Activated naive CD8-positive, alpha-beta T cell treated with anti-CD3 and anti-CD28 coated beads, Interleukin-2, amount 10 ng/mL, durations not matched to agents 7 days and 5 days (primary cell): ENCODE results near the gene AMACR. TPM values are rescaled to one million over a fixed set of nuclear protein-coding genes. Genes with fewer than 3 reads are reported as not detected.
"Not testable (repeated sequence)": the region's sequence is repeated elsewhere in the genome, so short reads cannot be mapped to it uniquely, and the experiment has no call there.

Source experiments
- ATAC-seq: fragments of 150-1000 bp; cut with Tn5 transposase; one replicate; pipeline ENCODE4 v1.10.0; 2021; ENCODE audit warnings: low read depth, moderate library complexity
- POLR2A ChIA-PET: fragments of 350-600 bp; sonication (Branson Sonifier 250); formaldehyde crosslinking; loops from one replicate; lab custom pipeline; 2021; ENCODE audit warnings: antibody characterized with exemption; lab: Charles Lee
- DNase-seq: peaks from one replicate; pipeline ENCODE4 v3.0.0; 2021
- H3K27ac Mint-ChIP-seq: one replicate; pipeline ENCODE4 v1.8.0; 2022; ENCODE audit warnings: mild to moderate bottlenecking, mixed read lengths
- H3K27me3 Mint-ChIP-seq: one replicate; pipeline ENCODE4 v1.8.0; 2022; ENCODE audit warnings: mild to moderate bottlenecking, moderate library complexity, mixed read lengths
- H3K36me3 Mint-ChIP-seq: one replicate; pipeline ENCODE4 v1.8.0; 2021; ENCODE audit warnings: mild to moderate bottlenecking, mixed read lengths
- H3K4me1 Mint-ChIP-seq: one replicate; pipeline ENCODE4 v1.8.0; 2021; ENCODE audit warnings: mixed read lengths
- H3K4me3 Mint-ChIP-seq: one replicate; pipeline ENCODE4 v1.8.0; 2022; ENCODE audit warnings: mild to moderate bottlenecking, moderate library complexity, mixed read lengths
- H3K9me3 Mint-ChIP-seq: one replicate; pipeline ENCODE4 v1.8.0; 2021; ENCODE audit warnings: mixed read lengths
- total RNA-seq, 2 experiments: library from RNA; stranded (reverse); gene quantifications; one replicate each; pipeline ENCODE4 v1.2.3, GENCODE V29; 2021

AMACR gene
- total RNA-seq, 2 experiments from 2014 or later = 5.9 to 6.1 TPM

DNA sequence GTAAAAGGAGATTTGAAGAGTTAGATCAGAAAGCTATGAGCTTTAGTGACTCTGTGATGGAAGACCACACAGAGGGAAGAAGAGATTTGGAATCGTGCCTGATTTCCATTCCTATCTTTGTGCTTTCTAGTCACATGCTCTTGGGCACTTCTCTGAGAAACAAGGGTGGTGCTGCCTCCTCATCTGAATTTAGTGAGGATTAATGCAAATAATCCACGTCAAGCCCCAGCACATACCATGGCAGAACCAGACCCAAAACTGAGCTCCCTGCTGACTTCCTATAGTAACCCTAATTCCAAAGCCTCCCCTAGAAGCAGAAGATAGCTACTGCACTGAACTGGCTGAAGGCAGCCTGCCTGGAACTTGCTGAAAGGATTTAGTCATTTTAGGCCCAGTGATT lies 41.0 kb downstream of the AMACR start:
- H3K36me3 Mint-ChIP-seq = no peaks in the 10 kb centered on the region
- POLR2A ChIA-PET = no interaction called here
- ATAC-seq (no peak), DNase-seq (no peak)
- peaks cover 10% of the 10 kb centered on the region for H3K27me3 Mint-ChIP-seq
- H3K9me3 Mint-ChIP-seq = no peaks in the 10 kb centered on the region
- H3K4me1 Mint-ChIP-seq = peaks cover 9% of the 10 kb centered on the region
- no peak overlapping the region for H3K27ac Mint-ChIP-seq
- no peak overlapping the region for H3K4me3 Mint-ChIP-seq

DNA sequence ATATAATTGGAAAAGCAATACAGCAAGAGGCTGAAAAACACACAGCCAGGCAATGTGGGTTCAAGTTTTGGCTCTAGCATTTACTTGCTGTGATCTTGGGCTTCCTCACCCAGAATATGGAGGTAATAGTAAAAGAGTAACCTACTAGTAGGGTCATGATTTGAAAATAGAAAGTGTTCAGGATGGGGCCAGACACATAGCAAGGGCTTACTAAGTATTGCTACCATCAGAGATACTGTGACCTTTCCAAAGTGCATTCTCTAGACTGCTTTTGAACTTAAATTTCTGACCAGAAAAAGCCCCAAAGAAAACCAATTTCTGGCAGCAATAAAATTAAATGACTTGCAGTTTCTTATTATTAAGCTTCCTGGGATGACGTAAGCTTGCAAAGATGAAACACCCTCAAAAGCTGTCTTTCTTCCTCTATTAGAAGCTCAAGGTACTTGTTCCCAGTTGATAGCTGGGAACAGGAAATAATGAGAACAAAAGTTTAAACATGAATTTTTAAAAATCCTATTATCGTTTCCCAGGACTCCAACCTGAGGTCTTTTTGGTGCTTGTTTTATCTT lies 43.6 kb downstream of the AMACR start:
- no peaks in the 10 kb centered on the region for H3K36me3 Mint-ChIP-seq
- no peak for DNase-seq
- H3K27me3 Mint-ChIP-seq = peaks cover 8% of the 10 kb centered on the region
- POLR2A ChIA-PET = no interaction called here
- no peak for ATAC-seq
- H3K4me3 Mint-ChIP-seq = no peak overlapping the region
- H3K27ac Mint-ChIP-seq = no peak overlapping the region
- H3K4me1 Mint-ChIP-seq = peaks cover 9% of the 10 kb centered on the region
- H3K9me3 Mint-ChIP-seq = no peaks in the 10 kb centered on the region

DNA sequence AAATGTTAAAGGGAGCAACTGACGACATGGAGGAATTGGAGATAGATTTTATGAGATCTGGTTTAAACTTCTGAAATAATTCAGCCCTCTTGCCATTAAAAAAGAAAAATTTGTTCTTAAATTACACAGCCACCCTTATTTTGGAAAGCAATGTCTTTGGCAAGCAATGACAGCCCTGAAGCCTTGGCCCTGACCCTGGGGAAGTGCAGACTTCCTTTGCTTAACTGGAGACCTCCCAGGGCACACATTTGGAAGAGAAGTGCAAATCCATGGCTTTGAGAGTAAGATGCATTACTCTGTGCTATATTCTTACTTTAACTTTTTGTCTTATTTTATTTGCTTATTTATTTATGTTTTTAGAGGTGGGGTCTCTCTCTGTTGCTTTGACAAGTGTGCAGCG lies 49.7 kb downstream of the AMACR start:
- Mint-ChIP-seq H3K4me3 (no peak overlapping the region), H3K27me3 (peaks cover 13% of the 10 kb centered on the region), H3K36me3 (no peaks in the 10 kb centered on the region), H3K9me3 (no peaks in the 10 kb centered on the region), H3K4me1 (no peaks in the 10 kb centered on the region), H3K27ac (no peak overlapping the region)
- ATAC-seq = no peak
- DNase-seq = no peak
- POLR2A ChIA-PET = no interaction called here

DNA sequence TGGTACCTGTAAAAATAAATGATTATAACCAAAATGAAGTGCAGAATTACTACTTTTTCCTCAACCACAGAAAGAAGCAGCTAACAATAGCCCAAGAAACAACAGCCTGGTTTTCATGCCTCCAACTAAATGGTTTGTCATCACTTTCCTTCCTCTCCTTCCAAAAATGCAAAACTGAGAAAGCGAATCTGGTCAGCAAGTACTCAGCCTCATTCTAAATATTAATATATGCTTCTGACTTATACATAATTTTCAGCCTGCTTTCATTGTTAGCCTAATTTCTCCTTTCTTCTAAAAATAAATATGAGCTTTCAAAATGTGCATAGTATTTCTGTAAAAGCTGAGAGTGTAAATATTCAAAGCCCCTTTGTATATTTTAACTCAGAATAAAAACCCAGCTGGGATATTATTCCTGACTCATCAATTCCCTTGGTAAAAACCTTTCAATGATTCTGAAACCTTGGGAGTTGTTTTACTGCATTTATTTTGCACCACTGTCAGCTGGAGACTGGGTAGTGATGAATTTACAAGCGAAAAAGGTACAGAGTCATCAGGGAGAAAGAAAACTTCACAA lies 50.2 kb downstream of the AMACR start:
- POLR2A ChIA-PET = no interaction called here
- H3K9me3 Mint-ChIP-seq = no peaks in the 10 kb centered on the region
- ATAC-seq = no peak
- no peaks in the 10 kb centered on the region for H3K4me1 Mint-ChIP-seq
- H3K27me3 Mint-ChIP-seq = peaks cover 10% of the 10 kb centered on the region
- H3K36me3 Mint-ChIP-seq = no peaks in the 10 kb centered on the region
- no peak overlapping the region for H3K4me3 Mint-ChIP-seq
- no peak for DNase-seq
- no peak overlapping the region for H3K27ac Mint-ChIP-seq

DNA sequence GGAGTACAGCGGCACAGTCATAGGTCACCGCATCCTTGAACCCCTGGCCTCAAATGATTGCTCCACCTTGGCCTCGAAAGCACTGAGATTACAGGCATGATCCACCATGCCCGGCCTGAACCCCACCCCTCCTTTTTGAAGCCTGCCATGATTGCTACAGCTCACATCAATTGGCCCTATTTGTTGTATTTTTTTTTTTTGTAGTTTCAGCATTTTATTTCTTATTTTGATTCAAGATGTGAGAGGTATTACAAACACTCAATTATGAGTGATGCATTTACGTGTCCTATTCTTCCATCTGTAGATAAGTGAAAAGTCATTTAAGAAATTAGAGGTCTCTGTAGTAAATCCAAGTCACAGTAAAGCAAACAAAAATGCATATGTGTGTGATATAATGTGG lies 55.7 kb downstream of the AMACR start:
- H3K27ac Mint-ChIP-seq, ATAC-seq, H3K27me3 Mint-ChIP-seq, POLR2A ChIA-PET, DNase-seq, H3K4me1 Mint-ChIP-seq, H3K36me3 Mint-ChIP-seq, H3K4me3 Mint-ChIP-seq, H3K9me3 Mint-ChIP-seq: not testable (repeated sequence)

DNA sequence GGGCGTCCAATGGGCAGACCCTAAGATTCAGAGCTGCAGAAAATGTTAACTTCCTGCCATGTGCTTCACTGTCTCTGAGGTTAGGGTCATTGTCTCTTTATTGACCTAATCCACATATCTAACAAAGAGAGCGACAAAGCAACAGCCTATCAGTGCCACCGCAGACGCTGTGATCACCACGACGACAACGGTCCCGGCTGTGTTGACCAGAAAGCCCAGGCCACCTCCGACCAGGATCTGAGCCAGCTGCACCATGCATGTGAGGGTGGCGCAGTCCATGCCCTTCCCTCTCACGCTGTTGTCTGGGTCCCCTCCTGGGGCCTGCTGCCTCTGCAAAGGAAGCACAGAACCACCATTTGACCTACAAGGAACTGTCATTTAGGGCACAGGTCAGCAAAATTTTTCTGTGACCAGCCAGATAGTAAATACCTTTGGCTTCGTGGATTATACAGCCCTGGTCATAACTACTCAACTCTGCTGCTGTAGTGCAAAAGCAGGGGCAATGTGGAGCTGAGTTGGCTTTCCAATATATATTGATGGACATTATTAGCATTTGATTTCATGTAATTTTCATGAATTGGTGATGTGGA lies 63.2 kb downstream of the AMACR start:
- H3K27ac Mint-ChIP-seq = no peak overlapping the region
- H3K36me3 Mint-ChIP-seq = no peaks in the 10 kb centered on the region
- H3K9me3 Mint-ChIP-seq = no peaks in the 10 kb centered on the region
- peaks cover 26% of the 10 kb centered on the region for H3K27me3 Mint-ChIP-seq
- POLR2A ChIA-PET = no interaction called here
- no peak for DNase-seq
- ATAC-seq = no peak
- H3K4me1 Mint-ChIP-seq = no peaks in the 10 kb centered on the region
- no peak overlapping the region for H3K4me3 Mint-ChIP-seq

DNA sequence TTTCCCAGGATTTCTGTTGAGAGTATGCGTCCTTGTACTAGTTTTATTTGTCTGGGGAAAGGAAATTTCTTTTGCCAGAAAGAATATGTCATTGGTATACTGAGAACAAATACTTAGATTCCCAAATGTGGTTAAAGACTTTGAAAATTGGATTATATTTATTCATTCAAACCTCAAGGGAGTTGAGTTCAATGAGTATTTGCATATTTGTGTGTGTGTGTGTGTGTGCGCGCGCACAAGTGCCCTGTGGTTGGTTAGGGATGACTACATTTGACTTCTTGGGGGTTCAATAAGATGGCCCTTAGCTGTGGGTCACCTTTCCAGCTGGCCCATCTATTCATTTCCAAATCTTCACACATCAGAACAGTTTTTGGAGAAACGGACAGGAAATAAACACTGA lies 66.8 kb downstream of the AMACR start:
- POLR2A ChIA-PET = no interaction called here
- peaks cover 55% of the 10 kb centered on the region for H3K27me3 Mint-ChIP-seq
- H3K4me1 Mint-ChIP-seq = peaks cover under 1% of the 10 kb centered on the region
- DNase-seq (no peak), ATAC-seq (no peak)
- H3K27ac Mint-ChIP-seq = no peak overlapping the region
- no peak overlapping the region for H3K4me3 Mint-ChIP-seq
- H3K36me3 Mint-ChIP-seq = no peaks in the 10 kb centered on the region
- no peaks in the 10 kb centered on the region for H3K9me3 Mint-ChIP-seq

DNA sequence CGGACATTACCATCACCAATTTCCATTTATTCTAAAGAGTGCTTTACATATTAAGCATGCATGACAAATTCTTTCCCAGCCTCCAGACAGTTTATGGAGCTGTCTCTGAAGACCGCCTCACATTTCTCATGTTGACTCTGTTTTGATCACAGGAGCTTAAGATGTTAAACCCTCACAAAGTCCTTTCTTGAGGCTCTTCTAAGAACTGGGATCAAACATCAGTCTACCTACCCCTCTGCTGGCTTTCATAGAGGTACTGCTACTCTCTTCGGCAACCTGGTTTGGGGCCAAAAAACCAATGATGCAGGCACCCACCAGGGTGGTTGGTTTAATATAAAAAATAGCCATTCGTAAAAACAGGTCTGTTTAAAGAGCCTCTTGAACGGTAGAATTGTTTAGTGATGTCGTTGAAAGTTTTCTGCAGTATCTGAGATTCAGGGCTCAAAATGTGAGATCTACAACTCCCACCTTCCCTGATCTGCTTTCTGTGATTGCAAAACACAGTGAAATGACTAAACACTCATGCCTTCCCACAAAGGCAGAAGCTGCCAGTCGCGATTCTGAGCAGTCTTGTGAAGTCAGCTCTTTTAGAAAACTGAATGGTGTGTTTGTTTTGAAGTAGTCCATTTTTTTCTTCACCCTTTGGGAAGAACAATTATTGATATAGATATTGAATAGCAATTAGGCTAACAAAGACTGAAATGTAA lies 68.1 kb downstream of the AMACR start:
- peaks cover 61% of the 10 kb centered on the region for H3K27me3 Mint-ChIP-seq
- ATAC-seq (no peak), DNase-seq (no peak)
- no peaks in the 10 kb centered on the region for H3K36me3 Mint-ChIP-seq
- POLR2A ChIA-PET = no interaction called here
- H3K4me3 Mint-ChIP-seq = no peak overlapping the region
- no peaks in the 10 kb centered on the region for H3K9me3 Mint-ChIP-seq
- peaks cover 4% of the 10 kb centered on the region for H3K4me1 Mint-ChIP-seq
- H3K27ac Mint-ChIP-seq = no peak overlapping the region

DNA sequence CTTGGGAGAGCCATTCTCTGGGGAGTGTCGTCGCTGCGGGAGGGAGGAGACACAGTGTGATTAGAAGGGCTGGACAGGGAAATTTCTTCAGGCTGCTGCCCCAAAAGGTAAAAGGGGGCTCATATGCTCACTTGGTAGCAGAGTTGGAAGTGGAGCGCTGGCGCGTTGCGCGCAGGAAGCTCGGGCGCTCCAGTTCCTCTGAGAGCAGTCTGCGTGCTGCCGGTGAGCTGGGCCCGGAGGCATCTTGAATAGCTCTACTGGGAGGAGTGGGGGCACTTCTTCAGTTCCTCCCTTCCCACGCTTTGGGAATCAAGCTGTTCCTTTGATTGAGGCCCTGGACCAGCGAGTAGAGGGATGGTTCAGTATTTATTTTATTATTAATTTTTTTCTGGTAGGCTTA lies 69.0 kb downstream of the AMACR start:
- peaks cover 4% of the 10 kb centered on the region for H3K4me1 Mint-ChIP-seq
- no peak overlapping the region for H3K4me3 Mint-ChIP-seq
- no peaks in the 10 kb centered on the region for H3K9me3 Mint-ChIP-seq
- ATAC-seq = no peak
- H3K27me3 Mint-ChIP-seq = peaks cover 64% of the 10 kb centered on the region
- POLR2A ChIA-PET = no interaction called here
- DNase-seq = no peak
- no peak overlapping the region for H3K27ac Mint-ChIP-seq
- no peaks in the 10 kb centered on the region for H3K36me3 Mint-ChIP-seq

DNA sequence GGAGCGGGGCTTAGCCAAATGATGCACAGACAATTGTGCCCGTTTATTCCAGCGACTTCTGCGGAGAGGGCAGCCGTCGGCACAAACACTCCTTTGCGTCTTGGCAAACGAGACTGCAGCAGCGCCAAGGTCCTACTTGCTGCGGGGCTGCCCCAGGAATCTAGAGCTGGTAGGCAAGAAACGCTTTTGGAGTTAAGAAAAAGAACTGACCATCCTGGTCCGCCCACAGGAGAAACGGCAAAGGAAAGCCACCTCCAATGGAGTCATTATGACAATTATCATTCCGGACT lies 69.4 kb downstream of the AMACR start:
- POLR2A ChIA-PET = no interaction called here

DNA sequence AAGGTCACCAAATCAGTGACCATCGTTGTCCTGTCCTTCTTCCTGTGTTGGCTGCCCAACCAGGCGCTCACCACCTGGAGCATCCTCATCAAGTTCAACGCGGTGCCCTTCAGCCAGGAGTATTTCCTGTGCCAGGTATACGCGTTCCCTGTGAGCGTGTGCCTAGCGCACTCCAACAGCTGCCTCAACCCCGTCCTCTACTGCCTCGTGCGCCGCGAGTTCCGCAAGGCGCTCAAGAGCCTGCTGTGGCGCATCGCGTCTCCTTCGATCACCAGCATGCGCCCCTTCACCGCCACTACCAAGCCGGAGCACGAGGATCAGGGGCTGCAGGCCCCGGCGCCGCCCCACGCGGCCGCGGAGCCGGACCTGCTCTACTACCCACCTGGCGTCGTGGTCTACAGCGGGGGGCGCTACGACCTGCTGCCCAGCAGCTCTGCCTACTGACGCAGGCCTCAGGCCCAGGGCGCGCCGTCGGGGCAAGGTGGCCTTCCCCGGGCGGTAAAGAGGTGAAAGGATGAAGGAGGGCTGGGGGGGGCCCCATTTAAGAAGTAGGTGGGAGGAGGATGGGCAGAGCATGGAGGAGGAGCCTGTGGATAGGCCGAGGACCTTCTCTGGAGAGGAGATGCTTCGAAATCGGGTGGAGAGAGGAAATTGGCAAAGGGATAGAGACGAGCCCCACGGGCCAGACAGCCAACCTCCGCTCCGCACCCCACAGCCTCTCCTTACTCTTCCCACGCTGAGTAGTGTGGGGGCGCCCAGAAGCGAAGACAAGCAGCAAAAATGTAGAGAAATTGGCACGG lies 69.9 kb downstream of the AMACR start:
- H3K36me3 Mint-ChIP-seq = no peaks in the 10 kb centered on the region
- DNase-seq (peak; percentile 25), ATAC-seq (no peak)
- H3K9me3 Mint-ChIP-seq = no peaks in the 10 kb centered on the region
- peaks cover 64% of the 10 kb centered on the region for H3K27me3 Mint-ChIP-seq
- peaks cover 4% of the 10 kb centered on the region for H3K4me1 Mint-ChIP-seq
- H3K4me3 Mint-ChIP-seq = no peak overlapping the region
- no peak overlapping the region for H3K27ac Mint-ChIP-seq
- POLR2A ChIA-PET = no interaction called here

More for the DNA sequence above, 69.4 kb downstream of the AMACR start:
- H3K27me3 Mint-ChIP-seq = peaks cover 64% of the 10 kb centered on the region
- H3K4me3 Mint-ChIP-seq = no peak overlapping the region
- peaks cover 4% of the 10 kb centered on the region for H3K4me1 Mint-ChIP-seq
- no peak overlapping the region for H3K27ac Mint-ChIP-seq
- no peak for ATAC-seq
- no peak for DNase-seq
- H3K9me3 Mint-ChIP-seq = no peaks in the 10 kb centered on the region
- H3K36me3 Mint-ChIP-seq = no peaks in the 10 kb centered on the region

DNA sequence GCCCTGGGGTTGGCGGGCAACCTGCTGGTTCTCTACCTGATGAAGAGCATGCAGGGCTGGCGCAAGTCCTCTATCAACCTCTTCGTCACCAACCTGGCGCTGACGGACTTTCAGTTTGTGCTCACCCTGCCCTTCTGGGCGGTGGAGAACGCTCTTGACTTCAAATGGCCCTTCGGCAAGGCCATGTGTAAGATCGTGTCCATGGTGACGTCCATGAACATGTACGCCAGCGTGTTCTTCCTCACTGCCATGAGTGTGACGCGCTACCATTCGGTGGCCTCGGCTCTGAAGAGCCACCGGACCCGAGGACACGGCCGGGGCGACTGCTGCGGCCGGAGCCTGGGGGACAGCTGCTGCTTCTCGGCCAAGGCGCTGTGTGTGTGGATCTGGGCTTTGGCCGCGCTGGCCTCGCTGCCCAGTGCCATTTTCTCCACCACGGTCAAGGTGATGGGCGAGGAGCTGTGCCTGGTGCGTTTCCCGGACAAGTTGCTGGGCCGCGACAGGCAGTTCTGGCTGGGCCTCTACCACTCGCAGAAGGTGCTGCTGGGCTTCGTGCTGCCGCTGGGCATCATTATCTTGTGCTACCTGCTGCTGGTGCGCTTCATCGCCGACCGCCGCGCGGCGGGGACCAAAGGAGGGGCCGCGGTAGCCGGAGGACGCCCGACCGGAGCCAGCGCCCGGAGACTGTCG lies 70.7 kb downstream of the AMACR start:
- no peak overlapping the region for H3K4me3 Mint-ChIP-seq
- H3K27me3 Mint-ChIP-seq = peaks cover 61% of the 10 kb centered on the region
- no peaks in the 10 kb centered on the region for H3K36me3 Mint-ChIP-seq
- POLR2A ChIA-PET = no interaction called here
- no peak overlapping the region for H3K27ac Mint-ChIP-seq
- peak; percentile 28 for DNase-seq
- ATAC-seq = no peak
- H3K9me3 Mint-ChIP-seq = no peaks in the 10 kb centered on the region
- peaks cover 4% of the 10 kb centered on the region for H3K4me1 Mint-ChIP-seq

DNA sequence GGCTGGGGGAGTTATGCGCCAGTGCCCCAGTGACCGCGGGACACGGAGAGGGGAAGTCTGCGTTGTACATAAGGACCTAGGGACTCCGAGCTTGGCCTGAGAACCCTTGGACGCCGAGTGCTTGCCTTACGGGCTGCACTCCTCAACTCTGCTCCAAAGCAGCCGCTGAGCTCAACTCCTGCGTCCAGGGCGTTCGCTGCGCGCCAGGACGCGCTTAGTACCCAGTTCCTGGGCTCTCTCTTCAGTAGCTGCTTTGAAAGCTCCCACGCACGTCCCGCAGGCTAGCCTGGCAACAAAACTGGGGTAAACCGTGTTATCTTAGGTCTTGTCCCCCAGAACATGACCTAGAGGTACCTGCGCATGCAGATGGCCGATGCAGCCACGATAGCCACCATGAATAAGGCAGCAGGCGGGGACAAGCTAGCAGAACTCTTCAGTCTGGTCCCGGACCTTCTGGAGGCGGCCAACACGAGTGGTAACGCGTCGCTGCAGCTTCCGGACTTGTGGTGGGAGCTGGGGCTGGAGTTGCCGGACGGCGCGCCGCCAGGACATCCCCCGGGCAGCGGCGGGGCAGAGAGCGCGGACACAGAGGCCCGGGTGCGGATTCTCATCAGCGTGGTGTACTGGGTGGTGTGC lies 71.4 kb downstream of the AMACR start, which contains the start of gene RXFP3:
RXFP3 (plus strand) TSS at position 6 of the 636 bp plus-strand sequence; CDS start at position 361, 355 bp downstream.
- ATAC-seq (no peak), DNase-seq (peak; percentile 25)
- peak within 1 kb of the TSS; percentile 21 for H3K27ac Mint-ChIP-seq
- no peaks in the 10 kb centered on the region for H3K9me3 Mint-ChIP-seq
- H3K27me3 Mint-ChIP-seq = peaks cover 64% of the 10 kb centered on the region
- POLR2A ChIA-PET = no interaction called here
- H3K4me3 Mint-ChIP-seq = no peak within 1 kb of the TSS
- no peaks in the 10 kb centered on the region for H3K36me3 Mint-ChIP-seq
- peaks cover 4% of the 10 kb centered on the region for H3K4me1 Mint-ChIP-seq
